Skeletal muscle tissue (tissue), 4 donors: ENCODE results near the gene SEC16A. TPM values are rescaled to one million over a fixed set of nuclear protein-coding genes. Genes with fewer than 3 reads are reported as not detected.

Experiments
- H3K27ac ChIP-seq: one replicate; pipeline ENCODE4 v1.7.0; 2013; ENCODE audit warnings: mild to moderate bottlenecking, low read depth, low read length, inconsistent platforms
- H3K27me3 ChIP-seq, 3 donors: one replicate each; pipeline ENCODE4 v1.7.0; 2013; ENCODE audit warnings: low read length in 3 of 3; ENCODE audit not compliant: control insufficient read depth in 3 of 3, insufficient read depth in 3 of 3
- H3K36me3 ChIP-seq, 3 donors: one replicate each; pipeline ENCODE4 v1.7.0; 2013; ENCODE audit warnings: low read length in 3 of 3; ENCODE audit not compliant: control insufficient read depth in 3 of 3, insufficient read depth in 3 of 3
- H3K4me1 ChIP-seq, 3 donors: one replicate each; pipeline ENCODE4 v1.7.0; 2013; ENCODE audit warnings: low read length in 3 of 3, mild to moderate bottlenecking in 3 of 3; ENCODE audit not compliant: control insufficient read depth in 3 of 3, insufficient read depth in 3 of 3
- H3K4me3 ChIP-seq, 3 donors: one replicate each; pipeline ENCODE4 v1.7.0; 2013; ENCODE audit warnings: low read length in 3 of 3
- H3K9ac ChIP-seq, 3 donors: one replicate each; pipeline ENCODE4 v1.7.0; 2013; ENCODE audit warnings: low read length in 3 of 3, mild to moderate bottlenecking in 3 of 3, moderate library complexity in 2 of 3, low read depth in 1 of 3
- H3K9me3 ChIP-seq, 3 donors: one replicate each; pipeline ENCODE4 v1.7.0; 2013; ENCODE audit warnings: low read length in 3 of 3; ENCODE audit not compliant: control insufficient read depth in 3 of 3
- total RNA-seq: library from RNA; depleted of rRNA; stranded (reverse); fragments of >200 nt; gene quantifications from one replicate; pipeline ENCODE4 v1.2.3, GENCODE V29; 2014
- donor health status: Osteomylitis.

SEC16A gene
- total RNA-seq, 1 donor from 2014 or later = 14.1 TPM

GRCh38 chr9:136502940-136503550 lies 20.2 kb upstream of the SEC16A start:
- no peak overlapping the region for H3K27ac ChIP-seq
- H3K9ac ChIP-seq = no peak overlapping the region
- H3K4me3 ChIP-seq = no peak overlapping the region
- H3K27me3 ChIP-seq = no peaks in the 10 kb centered on the region
- no peaks in the 10 kb centered on the region for H3K9me3 ChIP-seq
- no peaks in the 10 kb centered on the region for H3K4me1 ChIP-seq
- H3K36me3 ChIP-seq = peaks cover 48 to 62% (median 56%) of the 10 kb centered on the region in 3 donors

GRCh38 chr9:136502196-136502595 lies 19.4 kb upstream of the SEC16A start:
- Histone ChIP-seq H3K4me1 (no peaks in the 10 kb centered on the region), H3K4me3 (no peak overlapping the region), H3K9ac (no peak overlapping the region), H3K36me3 (peaks cover 41 to 55% (median 51%) of the 10 kb centered on the region in 3 donors), H3K9me3 (no peaks in the 10 kb centered on the region), H3K27me3 (no peaks in the 10 kb centered on the region), H3K27ac (no peak overlapping the region)

GRCh38 chr9:136501686-136502085 lies 18.8 kb upstream of the SEC16A start:
- no peak overlapping the region for H3K9ac ChIP-seq
- no peaks in the 10 kb centered on the region for H3K27me3 ChIP-seq
- H3K36me3 ChIP-seq = peaks cover 41 to 56% (median 51%) of the 10 kb centered on the region in 3 donors
- no peak overlapping the region for H3K4me3 ChIP-seq
- no peaks in the 10 kb centered on the region for H3K9me3 ChIP-seq
- H3K27ac ChIP-seq = no peak overlapping the region
- no peaks in the 10 kb centered on the region for H3K4me1 ChIP-seq

- no peak overlapping the region for H3K4me3 ChIP-seq
- H3K9ac ChIP-seq = no peak overlapping the region
- H3K4me1 ChIP-seq = no peaks in the 10 kb centered on the region
- H3K36me3 ChIP-seq = peaks cover 41 to 56% (median 47%) of the 10 kb centered on the region in 3 donors
- H3K27ac ChIP-seq = no peak overlapping the region
- no peaks in the 10 kb centered on the region for H3K27me3 ChIP-seq
- H3K9me3 ChIP-seq = no peaks in the 10 kb centered on the region
Observed at GRCh38 chr9:136499935-136500910, 17.4 kb upstream of the SEC16A start.

GRCh38 chr9:136499071-136499934 lies 16.5 kb upstream of the SEC16A start:
- Histone ChIP-seq H3K9ac (no peak overlapping the region), H3K9me3 (no peaks in the 10 kb centered on the region), H3K27ac (no peak overlapping the region), H3K27me3 (no peaks in the 10 kb centered on the region), H3K36me3 (peaks cover 35 to 49% (median 41%) of the 10 kb centered on the region in 3 donors), H3K4me3 (no peak overlapping the region), H3K4me1 (no peaks in the 10 kb centered on the region)

GRCh38 chr9:136497916-136498695 lies 15.3 kb upstream of the SEC16A start:
- Histone ChIP-seq H3K4me1 (no peaks in the 10 kb centered on the region), H3K4me3 (no peak overlapping the region), H3K9ac (no peak overlapping the region), H3K36me3 (peaks cover 35 to 41% (median 39%) of the 10 kb centered on the region in 3 donors), H3K27ac (no peak overlapping the region), H3K27me3 (no peaks in the 10 kb centered on the region), H3K9me3 (no peaks in the 10 kb centered on the region)

- H3K27ac ChIP-seq = no peak overlapping the region
- peaks cover 35 to 38% (median 38%) of the 10 kb centered on the region in 3 donors for H3K36me3 ChIP-seq
- no peak overlapping the region for H3K4me3 ChIP-seq
- H3K9ac ChIP-seq = no peak overlapping the region
- peaks cover 0 to 2% (median 0%) of the 10 kb centered on the region in 3 donors for H3K4me1 ChIP-seq
- no peaks in the 10 kb centered on the region for H3K27me3 ChIP-seq
- no peaks in the 10 kb centered on the region for H3K9me3 ChIP-seq
Observed at GRCh38 chr9:136496801-136497620, 14.2 kb upstream of the SEC16A start.

GRCh38 chr9:136496181-136496580 lies 13.3 kb upstream of the SEC16A start:
- H3K27me3 ChIP-seq = no peaks in the 10 kb centered on the region
- no peaks in the 10 kb centered on the region for H3K9me3 ChIP-seq
- H3K4me3 ChIP-seq = no peak overlapping the region
- H3K9ac ChIP-seq = no peak overlapping the region
- H3K4me1 ChIP-seq = peaks cover 0 to 2% (median 0%) of the 10 kb centered on the region in 3 donors
- H3K27ac ChIP-seq = no peak overlapping the region
- peaks cover 33 to 35% (median 34%) of the 10 kb centered on the region in 3 donors for H3K36me3 ChIP-seq
